Measurements from ENCODE around the gene TMEM198. TPM values are rescaled to one million over a fixed set of nuclear protein-coding genes. Genes with fewer than 3 reads are reported as not detected.

The TMEM198 gene
- total and polyA plus RNA-seq, 2 donors (not counting 3 experiments of a cell fraction or from before 2014, with no cell fraction given): not detected

GRCh38 chr2:219519526-219519916 is 24.3 kb upstream of the TMEM198 start:
- no TSS peak for BruUV-seq (replicated peaks)
- H3K36me3 ChIP-seq (ENCODE audit: control insufficient read depth in 2 of 2, extremely low read depth in 1 of 2, insufficient read depth in 2 of 2, low read length in 2 of 2): no peaks in the 10 kb centered on the region
- H3K79me2 ChIP-seq (ENCODE audit: control insufficient read depth, insufficient read depth, low read length): no peaks in the 10 kb centered on the region
- H2AFZ ChIP-seq (ENCODE audit: low read depth, low read length): no peak overlapping the region
- TF ChIP-seq EZH2 (IDR thresholded peaks at IDR 0.05; ENCODE audit: borderline replicate concordance, low read depth, low read length, severe bottlenecking) (no peak), FOS (IDR thresholded peaks at IDR 0.05; ENCODE audit: borderline replicate concordance, insufficient read depth, low read length) (no peak), POLR2A (IDR thresholded peaks at IDR 0.05; ENCODE audit: low read depth, low read length) (no peak), MYC (IDR thresholded peaks at IDR 0.05; ENCODE audit: low read depth, low read length) (no peak), GATA2 (IDR thresholded peaks at IDR 0.05; ENCODE audit: insufficient read depth, insufficient read length, low read depth, low read length) (no peak), JUN (IDR thresholded peaks at IDR 0.05; ENCODE audit: borderline replicate concordance, insufficient read depth, insufficient read length, low read depth) (no peak), POLR2AphosphoS5 (IDR thresholded peaks at IDR 0.05; ENCODE audit: insufficient read depth, low read depth, low read length) (no peak)
- TF ChIP-seq, protein P1, sequence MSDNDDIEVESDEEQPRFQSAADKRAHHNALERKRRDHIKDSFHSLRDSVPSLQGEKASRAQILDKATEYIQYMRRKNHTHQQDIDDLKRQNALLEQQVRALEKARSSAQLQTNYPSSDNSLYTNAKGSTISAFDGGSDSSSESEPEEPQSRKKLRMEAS (IDR thresholded peaks at IDR 0.05; ENCODE audit: insufficient read depth, insufficient read length): no peak
- TF ChIP-seq, protein P2, sequence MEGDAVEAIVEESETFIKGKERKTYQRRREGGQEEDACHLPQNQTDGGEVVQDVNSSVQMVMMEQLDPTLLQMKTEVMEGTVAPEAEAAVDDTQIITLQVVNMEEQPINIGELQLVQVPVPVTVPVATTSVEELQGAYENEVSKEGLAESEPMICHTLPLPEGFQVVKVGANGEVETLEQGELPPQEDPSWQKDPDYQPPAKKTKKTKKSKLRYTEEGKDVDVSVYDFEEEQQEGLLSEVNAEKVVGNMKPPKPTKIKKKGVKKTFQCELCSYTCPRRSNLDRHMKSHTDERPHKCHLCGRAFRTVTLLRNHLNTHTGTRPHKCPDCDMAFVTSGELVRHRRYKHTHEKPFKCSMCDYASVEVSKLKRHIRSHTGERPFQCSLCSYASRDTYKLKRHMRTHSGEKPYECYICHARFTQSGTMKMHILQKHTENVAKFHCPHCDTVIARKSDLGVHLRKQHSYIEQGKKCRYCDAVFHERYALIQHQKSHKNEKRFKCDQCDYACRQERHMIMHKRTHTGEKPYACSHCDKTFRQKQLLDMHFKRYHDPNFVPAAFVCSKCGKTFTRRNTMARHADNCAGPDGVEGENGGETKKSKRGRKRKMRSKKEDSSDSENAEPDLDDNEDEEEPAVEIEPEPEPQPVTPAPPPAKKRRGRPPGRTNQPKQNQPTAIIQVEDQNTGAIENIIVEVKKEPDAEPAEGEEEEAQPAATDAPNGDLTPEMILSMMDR (IDR thresholded peaks at IDR 0.05; ENCODE audit: extremely low read depth in 1 of 2, insufficient read depth in 1 of 2, low read depth in 1 of 2, low read length in 2 of 2): no peak
- no peak overlapping the region for H3K27ac ChIP-seq (ENCODE audit: insufficient read depth, low read depth, low read length)
- no peak for FAIRE-seq
- ChIA-PET CTCF (interaction anchor here (1.1 to 5.3 kb wide), 5 partner anchors 11 to 117 kb away, joined by 4 to 86 read pairs (median 67); partner anchors contain the start of gene GMPPA), POLR2A (no interaction called here)
- H3K9me1 ChIP-seq (replicated peaks; ENCODE audit: control insufficient read depth, extremely low read depth, insufficient read depth, low read length): no peaks in the 10 kb centered on the region
- H3K27me3 ChIP-seq (ENCODE audit: control insufficient read depth in 2 of 2, insufficient read depth in 2 of 2, low read length in 2 of 2): peaks cover 56 to 57% of the 10 kb centered on the region in 2 experiments
- no peaks in the 10 kb centered on the region for H3K4me1 ChIP-seq (ENCODE audit: control insufficient read depth, extremely low read depth, insufficient read depth, low read length)
- dilution Hi-C loops (cut with MboI; ENCODE audit: extremely low pct_ligation_motif_present, low sequenced_read_pairs) (no loop called here), intact Hi-C loops (cut with micrococcal nuclease) (no loop called here)
- no peak overlapping the region for H3K9ac ChIP-seq (replicated peaks; ENCODE audit: extremely low read depth, insufficient read depth, low read length)
- H4K20me1 ChIP-seq (replicated peaks; ENCODE audit: control insufficient read depth, extremely low read depth, insufficient read depth, low read length): no peaks in the 10 kb centered on the region
- no peak for DNase-seq (ENCODE audit: low read depth, low spot score)
- no peak overlapping the region for H3K4me3 ChIP-seq (replicated peaks in 1 of 3; ENCODE audit: insufficient read depth in 1 of 3, low read depth in 1 of 3, low read length in 3 of 3)
- H3K4me2 ChIP-seq (ENCODE audit: insufficient read depth, low read length): no peak overlapping the region
- H3K9me3 ChIP-seq (replicated peaks; ENCODE audit: control insufficient read depth, insufficient read depth, low read length): no peaks in the 10 kb centered on the region
